Measurements from ENCODE around the gene CACNA2D2.

GRCh38 chr3:50405249-50405648 lies 98.2 kb downstream of the CACNA2D2 start:
- TF ChIP-seq CTCF (IDR thresholded peaks at IDR 0.05) (no peak), POLR2A (IDR thresholded peaks at IDR 0.05) (no peak)

All from adrenal gland (tissue), 5 donors.